Endothelial cell (in vitro differentiated cells): ENCODE measurements around the gene GMCL1. TPM values are rescaled to one million over a fixed set of nuclear protein-coding genes. Genes with fewer than 3 reads are reported as not detected.

Experiments used
- DNase-seq: peaks from one replicate; pipeline ENCODE4 v3.0.0; 2021; ENCODE audit warnings: low spot score
- H3K27ac Mint-ChIP-seq: one replicate; pipeline ENCODE4 v1.8.0; 2021; ENCODE audit warnings: mixed read lengths, inconsistent platforms; ENCODE audit not compliant: unreplicated experiment
- H3K27me3 Mint-ChIP-seq: one replicate; pipeline ENCODE4 v1.8.0; 2021; ENCODE audit warnings: mild to moderate bottlenecking, moderate library complexity, mixed read lengths, inconsistent platforms; ENCODE audit not compliant: unreplicated experiment
- H3K36me3 Mint-ChIP-seq: one replicate; pipeline ENCODE4 v1.8.0; 2021; ENCODE audit warnings: mild to moderate bottlenecking, low read depth, mixed read lengths, inconsistent platforms; ENCODE audit not compliant: unreplicated experiment
- H3K4me1 Mint-ChIP-seq: one replicate; pipeline ENCODE4 v1.8.0; 2021; ENCODE audit warnings: mild to moderate bottlenecking, mixed read lengths, inconsistent platforms; ENCODE audit not compliant: unreplicated experiment
- H3K4me3 Mint-ChIP-seq: one replicate; pipeline ENCODE4 v1.8.0; 2021; ENCODE audit warnings: mild to moderate bottlenecking, mixed read lengths, inconsistent platforms; ENCODE audit not compliant: unreplicated experiment
- H3K9me3 Mint-ChIP-seq: one replicate; pipeline ENCODE4 v1.8.0; 2021; ENCODE audit warnings: mixed read lengths, inconsistent platforms; ENCODE audit not compliant: unreplicated experiment
- CTCF ChIP-seq: fragments of 200-600 bp; sonication (generic); IDR thresholded peaks from one replicate; pipeline ENCODE4 v1.5.0; 2021; ENCODE audit warnings: antibody characterized with exemption; ENCODE audit not compliant: unreplicated experiment
- total RNA-seq: library from RNA; stranded (reverse); fragmentation: NEBNext Ultra II Directional; extraction: Animal tissue kit (Norgen Biotek cat#: 25700); gene quantifications from one replicate; pipeline ENCODE4 v1.2.1, GENCODE V29; 2021; ENCODE audit not compliant: unreplicated experiment

Gene GMCL1
- total RNA-seq, 1 donor from 2014 or later = 8.6 TPM

- TF ChIP-seq CTCF = no peak
- Mint-ChIP-seq H3K27me3 (peaks cover 4% of the 10 kb centered on the region), H3K9me3 (no peaks in the 10 kb centered on the region), H3K36me3 (no peaks in the 10 kb centered on the region), H3K4me1 (no peaks in the 10 kb centered on the region), H3K4me3 (no peak overlapping the region), H3K27ac (no peak overlapping the region)
- no peak for DNase-seq
Measured at GRCh38 chr2:69918401-69918800, 88.9 kb downstream of the GMCL1 start.

GRCh38 chr2:69923116-69923515 lies 93.7 kb downstream of the GMCL1 start:
- no peak overlapping the region for H3K4me3 Mint-ChIP-seq
- no peaks in the 10 kb centered on the region for H3K27me3 Mint-ChIP-seq
- H3K27ac Mint-ChIP-seq = no peak overlapping the region
- no peak for TF ChIP-seq CTCF
- H3K36me3 Mint-ChIP-seq = no peaks in the 10 kb centered on the region
- H3K4me1 Mint-ChIP-seq = no peaks in the 10 kb centered on the region
- H3K9me3 Mint-ChIP-seq = no peaks in the 10 kb centered on the region
- no peak for DNase-seq

- no peak overlapping the region for H3K27ac Mint-ChIP-seq
- H3K27me3 Mint-ChIP-seq = no peaks in the 10 kb centered on the region
- no peaks in the 10 kb centered on the region for H3K9me3 Mint-ChIP-seq
- no peak overlapping the region for H3K4me3 Mint-ChIP-seq
- no peaks in the 10 kb centered on the region for H3K36me3 Mint-ChIP-seq
- no peak for DNase-seq
- H3K4me1 Mint-ChIP-seq = peaks cover 4% of the 10 kb centered on the region
- no peak for TF ChIP-seq CTCF
Measured at GRCh38 chr2:69926849-69927515, 97.5 kb downstream of the GMCL1 start.

Other genes with a start within 250 kb of the GMCL1 start
- 144 TPM for gene AAK1, start 185.9 kb upstream of the GMCL1 start, total RNA-seq
- gene ANXA4, start 87.5 kb upstream of the GMCL1 start, total RNA-seq = 29.4 TPM
- gene SNRNP27, start 64.3 kb downstream of the GMCL1 start, total RNA-seq = 37.0 TPM
- 3.3 TPM for gene MXD1, start 85.4 kb downstream of the GMCL1 start, total RNA-seq
- 0.87 TPM for gene ASPRV1, start 132.0 kb downstream of the GMCL1 start, total RNA-seq